HG03439 (cell line): ENCODE results near the gene NADK.

Source experiments
- ATAC-seq: cut with Tn5 transposase; IDR thresholded peaks from one replicate; pipeline ENCODE4 v1.9.1; 2021; ENCODE audit warnings: mild to moderate bottlenecking, moderate library complexity; ENCODE audit not compliant: unreplicated experiment

Gene NADK

GRCh38 chr1:1777950-1778662 is at the start of gene NADK:
NADK (minus strand) TSS chr1:1778470; CDS start chr1:1765406, 13,064 bp downstream.
- ATAC-seq, result peak; percentile 34

- ATAC-seq, result no peak
Measured at GRCh38 chr1:1827089-1827848, 49.0 kb upstream of the NADK start.

- ATAC-seq, result no peak
Measured at GRCh38 chr1:1826356-1827088, 48.3 kb upstream of the NADK start.

GRCh38 chr1:1825217-1825616 is 46.9 kb upstream of the NADK start:
- ATAC-seq, result no peak

- no peak for ATAC-seq
Measured at GRCh38 chr1:1819762-1820161, 41.5 kb upstream of the NADK start.

GRCh38 chr1:1817221-1817620 is 39.0 kb upstream of the NADK start:
- ATAC-seq, result no peak

- ATAC-seq, result no peak
Measured at GRCh38 chr1:1815606-1816281, 37.5 kb upstream of the NADK start.

- ATAC-seq, result no peak
Measured at GRCh38 chr1:1809489-1809888, 31.2 kb upstream of the NADK start.

GRCh38 chr1:1808206-1808605 is 29.9 kb upstream of the NADK start:
- ATAC-seq, result no peak

GRCh38 chr1:1806890-1807289 is 28.6 kb upstream of the NADK start:
- no peak for ATAC-seq

- no peak for ATAC-seq
Measured at GRCh38 chr1:1804301-1804700, 26.0 kb upstream of the NADK start.

GRCh38 chr1:1802871-1803270 is 24.6 kb upstream of the NADK start:
- ATAC-seq, result no peak

GRCh38 chr1:1799716-1800115 is 21.4 kb upstream of the NADK start:
- peak; percentile 66 for ATAC-seq

- ATAC-seq, result no peak
Measured at GRCh38 chr1:1797731-1798341, 19.6 kb upstream of the NADK start.

- ATAC-seq, result no peak
Measured at GRCh38 chr1:1796466-1796865, 18.2 kb upstream of the NADK start.

GRCh38 chr1:1794999-1795398 is 16.7 kb upstream of the NADK start:
- no peak for ATAC-seq

- ATAC-seq, result no peak
Measured at GRCh38 chr1:1793481-1794244, 15.4 kb upstream of the NADK start.

GRCh38 chr1:1788646-1789431 is 10.6 kb upstream of the NADK start:
- ATAC-seq, result no peak

GRCh38 chr1:1788136-1788535 is 9.9 kb upstream of the NADK start:
- no peak for ATAC-seq
